BE2C (cell line): Measurements from ENCODE around the gene KDM5B.

Experiments
- DNase-seq: peaks from one replicate; pipeline ENCODE4 v3.0.0-alpha.2; 2020
- H3K27me3 ChIP-seq: fragments of 250-450 bp; sonication (Bioruptor Pico); 2 replicates; pipeline ENCODE4 v1.5.1; 2020; ENCODE audit warnings: mild to moderate bottlenecking
- H3K36me3 ChIP-seq: fragments of 250-450 bp; sonication (Bioruptor Pico); 2 replicates; pipeline ENCODE4 v1.5.1; 2020; ENCODE audit warnings: mild to moderate bottlenecking
- H3K4me1 ChIP-seq: fragments of 250-450 bp; sonication (Bioruptor Pico); 2 replicates; pipeline ENCODE4 v1.5.1; 2020
- H3K4me3 ChIP-seq: 2 replicates; pipeline ENCODE4 v1.5.1; 2011; ENCODE audit warnings: low read depth, low read length
- H3K9me3 ChIP-seq: fragments of 250-450 bp; sonication (Bioruptor Pico); 2 replicates; pipeline ENCODE4 v1.5.1; 2020
- CTCF ChIP-seq: IDR thresholded peaks from 2 replicates; pipeline ENCODE4 v1.5.1; 2012; ENCODE audit warnings: mild to moderate bottlenecking, low read depth, low read length

The KDM5B gene

GRCh38 chr1:202791077-202791747, 17.0 kb downstream of the KDM5B start:
- H3K27me3 ChIP-seq = no peaks in the 10 kb centered on the region
- no peaks in the 10 kb centered on the region for H3K36me3 ChIP-seq
- DNase-seq = no peak
- 0 out of 2 replicates have a peak, but pooled peaks cover 3% of the 10 kb centered on the region for H3K4me1 ChIP-seq
- H3K4me3 ChIP-seq = no peak overlapping the region
- H3K9me3 ChIP-seq = 0 out of 2 replicates have a peak, but pooled peaks cover 2% of the 10 kb centered on the region
- no peak for TF ChIP-seq CTCF

- H3K9me3 ChIP-seq = 0 out of 2 replicates have a peak, but pooled peaks cover 2% of the 10 kb centered on the region
- H3K4me1 ChIP-seq = 0 out of 2 replicates have a peak, but pooled peaks cover 3% of the 10 kb centered on the region
- no peak for TF ChIP-seq CTCF
- DNase-seq = no peak
- no peak overlapping the region for H3K4me3 ChIP-seq
- H3K27me3 ChIP-seq = no peaks in the 10 kb centered on the region
- no peaks in the 10 kb centered on the region for H3K36me3 ChIP-seq
These were observed 19.4 kb downstream of the KDM5B start for GRCh38 chr1:202788800-202789199.

- no peak overlapping the region for H3K4me3 ChIP-seq
- 0 out of 2 replicates have a peak, but pooled peaks cover 2% of the 10 kb centered on the region for H3K9me3 ChIP-seq
- DNase-seq = no peak
- H3K36me3 ChIP-seq = no peaks in the 10 kb centered on the region
- H3K27me3 ChIP-seq = no peaks in the 10 kb centered on the region
- no peak for TF ChIP-seq CTCF
- 0 out of 2 replicates have a peak, but pooled peaks cover 3% of the 10 kb centered on the region for H3K4me1 ChIP-seq
These were observed 21.4 kb downstream of the KDM5B start for GRCh38 chr1:202786804-202787203.

- no peak for TF ChIP-seq CTCF
- Histone ChIP-seq H3K4me1 (no peaks in the 10 kb centered on the region; the same call in 1 of the 2 replicates), H3K27me3 (no peaks in the 10 kb centered on the region), H3K9me3 (no peaks in the 10 kb centered on the region), H3K4me3 (no peak overlapping the region), H3K36me3 (no peaks in the 10 kb centered on the region)
- no peak for DNase-seq
These were observed 27.0 kb downstream of the KDM5B start for GRCh38 chr1:202781180-202781579.

- Histone ChIP-seq H3K4me1 (no peaks in the 10 kb centered on the region), H3K4me3 (no peak overlapping the region), H3K36me3 (peaks cover 10% of the 10 kb centered on the region), H3K9me3 (no peaks in the 10 kb centered on the region), H3K27me3 (no peaks in the 10 kb centered on the region)
- DNase-seq = no peak
- TF ChIP-seq CTCF = no peak
These were observed 38.1 kb downstream of the KDM5B start for GRCh38 chr1:202770135-202770534.

- Histone ChIP-seq H3K4me1 (no peaks in the 10 kb centered on the region), H3K4me3 (no peak overlapping the region), H3K27me3 (no peaks in the 10 kb centered on the region), H3K9me3 (no peaks in the 10 kb centered on the region), H3K36me3 (no peaks in the 10 kb centered on the region; the same call in 1 of the 2 replicates)
- TF ChIP-seq CTCF = no peak
- no peak for DNase-seq
These were observed 42.5 kb downstream of the KDM5B start for GRCh38 chr1:202765721-202766120.
